ENCODE measurements around the gene GRK4. TPM values are rescaled to one million over a fixed set of nuclear protein-coding genes. Genes with fewer than 3 reads are reported as not detected.

The GRK4 gene
- total RNA-seq, 1 experiment from 2014 or later: 4.2 TPM

DNA sequence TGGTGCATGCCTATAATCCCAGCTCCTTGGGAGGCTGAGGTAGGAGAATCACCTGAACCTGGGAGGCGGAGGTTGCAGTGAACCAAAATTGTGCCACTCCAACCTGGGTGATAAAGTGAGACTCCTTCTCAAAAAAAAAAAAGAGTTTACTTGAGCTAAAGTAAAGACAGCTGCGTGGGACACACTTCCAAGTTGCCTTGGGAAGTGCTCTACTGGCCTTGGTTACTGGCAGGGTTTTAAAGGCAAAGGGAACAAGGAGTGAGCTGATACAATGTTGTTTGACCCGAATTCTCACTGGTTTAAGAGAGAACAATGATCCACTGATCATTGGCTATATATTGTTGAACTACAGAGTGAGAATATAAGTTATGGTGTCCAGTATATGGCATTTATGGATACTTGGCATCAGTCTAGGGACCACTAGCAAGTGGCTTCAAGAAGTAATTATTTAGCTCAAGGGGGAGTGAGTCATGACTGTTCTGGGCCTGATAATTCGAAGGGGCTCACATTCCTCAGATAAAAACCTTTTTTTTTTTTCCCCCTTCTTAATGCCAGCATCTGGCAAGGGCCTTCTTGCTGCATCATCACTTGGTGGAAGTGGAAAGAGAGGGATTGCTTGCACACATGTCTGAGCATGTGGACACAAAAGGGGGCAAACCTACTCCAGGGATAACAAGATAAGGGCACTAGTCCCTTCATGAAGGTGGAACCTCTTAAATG is 32.3 kb downstream of the GRK4 start (continued):
- TF ChIP-seq CEBPB (IDR thresholded peaks at IDR 0.05; ENCODE audit: low read depth): no peak
- TF ChIP-seq EGR1 (IDR thresholded peaks at IDR 0.05; ENCODE audit: low read depth): no peak
- TF ChIP-seq POLR2A (IDR thresholded peaks at IDR 0.05; ENCODE audit: borderline replicate concordance, extremely low read depth, insufficient read depth, insufficient read length): no peak
- no peak for TF ChIP-seq ZFX (IDR thresholded peaks at IDR 0.05)
- TF ChIP-seq, protein P1, sequence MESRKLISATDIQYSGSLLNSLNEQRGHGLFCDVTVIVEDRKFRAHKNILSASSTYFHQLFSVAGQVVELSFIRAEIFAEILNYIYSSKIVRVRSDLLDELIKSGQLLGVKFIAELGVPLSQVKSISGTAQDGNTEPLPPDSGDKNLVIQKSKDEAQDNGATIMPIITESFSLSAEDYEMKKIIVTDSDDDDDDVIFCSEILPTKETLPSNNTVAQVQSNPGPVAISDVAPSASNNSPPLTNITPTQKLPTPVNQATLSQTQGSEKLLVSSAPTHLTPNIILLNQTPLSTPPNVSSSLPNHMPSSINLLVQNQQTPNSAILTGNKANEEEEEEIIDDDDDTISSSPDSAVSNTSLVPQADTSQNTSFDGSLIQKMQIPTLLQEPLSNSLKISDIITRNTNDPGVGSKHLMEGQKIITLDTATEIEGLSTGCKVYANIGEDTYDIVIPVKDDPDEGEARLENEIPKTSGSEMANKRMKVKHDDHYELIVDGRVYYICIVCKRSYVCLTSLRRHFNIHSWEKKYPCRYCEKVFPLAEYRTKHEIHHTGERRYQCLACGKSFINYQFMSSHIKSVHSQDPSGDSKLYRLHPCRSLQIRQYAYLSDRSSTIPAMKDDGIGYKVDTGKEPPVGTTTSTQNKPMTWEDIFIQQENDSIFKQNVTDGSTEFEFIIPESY (IDR thresholded peaks at IDR 0.05; ENCODE audit: extremely low read depth, insufficient replicate concordance, low read length): no peak

DNA sequence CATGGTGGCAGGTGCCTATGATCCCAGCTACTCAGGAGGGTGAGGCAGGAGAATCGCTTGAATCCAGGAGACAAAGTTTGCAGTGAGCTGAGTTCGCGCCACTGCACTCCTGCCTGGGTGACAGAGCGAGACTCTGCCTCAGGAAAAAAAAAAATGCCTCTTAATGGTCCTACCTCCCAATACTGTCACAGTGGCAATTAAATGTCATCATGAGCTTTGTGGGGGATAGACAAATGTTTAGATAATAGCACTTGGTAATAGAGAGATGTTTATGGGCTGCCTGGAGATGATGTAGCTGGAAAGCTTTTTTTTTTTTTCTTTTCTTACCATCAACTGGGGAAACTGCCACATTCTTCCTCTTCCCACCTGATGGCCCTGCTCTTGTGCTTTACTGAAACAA is 33.0 kb downstream of the GRK4 start:
- no peak overlapping the region for H3K27ac ChIP-seq (ENCODE audit: low read depth, low read length)
- ChIA-PET POLR2A (no interaction called here), RAD21 (ENCODE audit: low non-redundant PET in 1 of 2, low total read pairs in 2 of 2, uncharacterized antibody in 2 of 2, unreplicated experiment in 2 of 2) (no interaction called here), CTCF (no interaction called here)
- BruUV-seq (replicated peaks): no TSS peak
- intact Hi-C loops (cut with micrococcal nuclease): no loop called here
- no peaks in the 10 kb centered on the region for H3K27me3 ChIP-seq (ENCODE audit: insufficient read depth, low read length)
- ATAC-seq (no peak), DNase-seq (ENCODE audit: low read depth, low spot score) (no peak)
- H3K9me3 ChIP-seq (ENCODE audit: control insufficient read depth in 1 of 2, insufficient read depth in 1 of 2, low read depth in 1 of 2, low read length in 2 of 2): no peaks in the 10 kb centered on the region
- H4K20me1 ChIP-seq (ENCODE audit: insufficient read depth): no peaks in the 10 kb centered on the region
- no peak overlapping the region for H2AFZ ChIP-seq (ENCODE audit: low read depth, low read length, poor library complexity, severe bottlenecking)
- no peak overlapping the region for H3K4me3 ChIP-seq (replicated peaks in 1 of 2; ENCODE audit: low read depth in 1 of 2, low read length in 2 of 2)
- H3K4me2 ChIP-seq (ENCODE audit: low read length): no peak overlapping the region
- no peak overlapping the region for H3K9ac ChIP-seq (ENCODE audit: low read length)
- H3K9me2 ChIP-seq (ENCODE audit: insufficient read depth): no peaks in the 10 kb centered on the region
- no peaks in the 10 kb centered on the region for H3K4me1 ChIP-seq (ENCODE audit: control insufficient read depth in 1 of 2, insufficient read depth in 2 of 2, low read length in 2 of 2)
- H3K36me3 ChIP-seq (ENCODE audit: control insufficient read depth in 1 of 2, insufficient read depth in 2 of 2, low read length in 2 of 2): no peaks in the 10 kb centered on the region
- no peaks in the 10 kb centered on the region for H3K79me2 ChIP-seq (ENCODE audit: insufficient read depth, low read length)
- TF ChIP-seq ZNF274 (IDR thresholded peaks at IDR 0.05; ENCODE audit: low read depth, low read length) (no peak), TCF7L2 (IDR thresholded peaks at IDR 0.05; ENCODE audit: borderline replicate concordance, extremely low read depth, insufficient read depth, insufficient read length) (no peak), SP1 (IDR thresholded peaks at IDR 0.05; ENCODE audit: low read depth) (no peak), FOSL1 (IDR thresholded peaks at IDR 0.05; ENCODE audit: low read depth) (no peak), CEBPB (IDR thresholded peaks at IDR 0.05; ENCODE audit: low read depth) (no peak), POLR2A (IDR thresholded peaks at IDR 0.05; ENCODE audit: borderline replicate concordance, extremely low read depth, insufficient read depth, insufficient read length) (no peak), YY1 (IDR thresholded peaks at IDR 0.05; ENCODE audit: extremely low read depth, insufficient replicate concordance, low read depth, low read length) (no peak), EZH2 (IDR thresholded peaks at IDR 0.05) (no peak), JUND (IDR thresholded peaks at IDR 0.05) (no peak), EZH2phosphoT487 (IDR thresholded peaks at IDR 0.05; ENCODE audit: borderline replicate concordance) (no peak), SIN3A (IDR thresholded peaks at IDR 0.05; ENCODE audit: low read depth) (no peak), POLR2AphosphoS5 (IDR thresholded peaks at IDR 0.05; ENCODE audit: low read depth, low read length) (no peak), EGR1 (IDR thresholded peaks at IDR 0.05; ENCODE audit: low read depth) (no peak)
- TF ChIP-seq, protein P2, sequence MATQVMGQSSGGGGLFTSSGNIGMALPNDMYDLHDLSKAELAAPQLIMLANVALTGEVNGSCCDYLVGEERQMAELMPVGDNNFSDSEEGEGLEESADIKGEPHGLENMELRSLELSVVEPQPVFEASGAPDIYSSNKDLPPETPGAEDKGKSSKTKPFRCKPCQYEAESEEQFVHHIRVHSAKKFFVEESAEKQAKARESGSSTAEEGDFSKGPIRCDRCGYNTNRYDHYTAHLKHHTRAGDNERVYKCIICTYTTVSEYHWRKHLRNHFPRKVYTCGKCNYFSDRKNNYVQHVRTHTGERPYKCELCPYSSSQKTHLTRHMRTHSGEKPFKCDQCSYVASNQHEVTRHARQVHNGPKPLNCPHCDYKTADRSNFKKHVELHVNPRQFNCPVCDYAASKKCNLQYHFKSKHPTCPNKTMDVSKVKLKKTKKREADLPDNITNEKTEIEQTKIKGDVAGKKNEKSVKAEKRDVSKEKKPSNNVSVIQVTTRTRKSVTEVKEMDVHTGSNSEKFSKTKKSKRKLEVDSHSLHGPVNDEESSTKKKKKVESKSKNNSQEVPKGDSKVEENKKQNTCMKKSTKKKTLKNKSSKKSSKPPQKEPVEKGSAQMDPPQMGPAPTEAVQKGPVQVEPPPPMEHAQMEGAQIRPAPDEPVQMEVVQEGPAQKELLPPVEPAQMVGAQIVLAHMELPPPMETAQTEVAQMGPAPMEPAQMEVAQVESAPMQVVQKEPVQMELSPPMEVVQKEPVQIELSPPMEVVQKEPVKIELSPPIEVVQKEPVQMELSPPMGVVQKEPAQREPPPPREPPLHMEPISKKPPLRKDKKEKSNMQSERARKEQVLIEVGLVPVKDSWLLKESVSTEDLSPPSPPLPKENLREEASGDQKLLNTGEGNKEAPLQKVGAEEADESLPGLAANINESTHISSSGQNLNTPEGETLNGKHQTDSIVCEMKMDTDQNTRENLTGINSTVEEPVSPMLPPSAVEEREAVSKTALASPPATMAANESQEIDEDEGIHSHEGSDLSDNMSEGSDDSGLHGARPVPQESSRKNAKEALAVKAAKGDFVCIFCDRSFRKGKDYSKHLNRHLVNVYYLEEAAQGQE (IDR thresholded peaks at IDR 0.05; ENCODE audit: low read depth): no peak
- TF ChIP-seq, protein P3, sequence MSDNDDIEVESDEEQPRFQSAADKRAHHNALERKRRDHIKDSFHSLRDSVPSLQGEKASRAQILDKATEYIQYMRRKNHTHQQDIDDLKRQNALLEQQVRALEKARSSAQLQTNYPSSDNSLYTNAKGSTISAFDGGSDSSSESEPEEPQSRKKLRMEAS (IDR thresholded peaks at IDR 0.05): no peak
- TF ChIP-seq, protein P4, sequence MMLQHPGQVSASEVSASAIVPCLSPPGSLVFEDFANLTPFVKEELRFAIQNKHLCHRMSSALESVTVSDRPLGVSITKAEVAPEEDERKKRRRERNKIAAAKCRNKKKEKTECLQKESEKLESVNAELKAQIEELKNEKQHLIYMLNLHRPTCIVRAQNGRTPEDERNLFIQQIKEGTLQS (IDR thresholded peaks at IDR 0.05): no peak
